Cardiac muscle cell (in vitro differentiated cells and primary cell): ENCODE results near the gene MICOS13. TPM values are rescaled to one million over a fixed set of nuclear protein-coding genes. Genes with fewer than 3 reads are reported as not detected.

Source experiments
- DNase-seq, 2 donors: peaks; one replicate each; pipeline versions ENCODE4 v3.0.0 to v3.0.0-alpha.2; 2010 to 2017; ENCODE audit warnings: low read depth in 1 of 2, low spot score in 1 of 2
- H3K27ac ChIP-seq: fragments of 200-600 bp; sonication (generic); 2 replicates; pipeline ENCODE4 v1.5.1; 2016
- H3K27me3 ChIP-seq: fragments of 200-600 bp; sonication (generic); 2 replicates; pipeline ENCODE4 v1.6.0; 2016; ENCODE audit warnings: control low read depth
- H3K36me3 ChIP-seq: fragments of 200-600 bp; sonication (generic); 2 replicates; pipeline ENCODE4 v1.5.1; 2016; ENCODE audit warnings: control low read depth
- H3K4me1 ChIP-seq: fragments of 200-600 bp; sonication (generic); 2 replicates; pipeline ENCODE4 v1.8.1; 2017; ENCODE audit warnings: low read depth, mild to moderate bottlenecking, mixed run types
- H3K4me3 ChIP-seq: fragments of 200-600 bp; sonication (generic); 2 replicates; pipeline ENCODE4 v1.5.1; 2016; ENCODE audit warnings: mild to moderate bottlenecking
- H3K9me3 ChIP-seq: fragments of 200-600 bp; sonication (generic); 2 replicates; pipeline ENCODE4 v1.5.1; 2017; ENCODE audit warnings: low read depth, mild to moderate bottlenecking, control low read depth
- CTCF ChIP-seq: IDR thresholded peaks from 2 replicates; pipeline ENCODE4 v1.5.1; 2012; ENCODE audit warnings: low read depth, mild to moderate bottlenecking, low read length
- polyA plus RNA-seq: library from polyadenylated mRNA; unstranded; fragments of >200 nt; fragmentation: Nextera tagmentation; extraction: Ambion mirVana; gene quantifications from 2 replicates; pipeline ENCODE4 v1.2.1, GENCODE V29; 2016
- total RNA-seq: library from RNA; depleted of rRNA; stranded (reverse); fragments of >200 nt; gene quantifications from 2 replicates; pipeline ENCODE4 v1.2.3, GENCODE V29; 2016

MICOS13 gene
- total and polyA plus RNA-seq, 2 experiments from 2014 or later = 59.1 to 173 TPM

GRCh38 chr19:5676772-5677105 is 3.6 kb downstream of the MICOS13 start:
- DNase-seq = no peak
- no peaks in the 10 kb centered on the region for H3K27me3 ChIP-seq
- no peaks in the 10 kb centered on the region for H3K36me3 ChIP-seq
- peak overlapping the region; percentile 82 for H3K27ac ChIP-seq
- peaks cover 24% of the 10 kb centered on the region for H3K4me1 ChIP-seq
- H3K9me3 ChIP-seq = no peaks in the 10 kb centered on the region
- H3K4me3 ChIP-seq = no peak overlapping the region
- no peak for TF ChIP-seq CTCF

- Histone ChIP-seq H3K4me1 (peaks cover 24% of the 10 kb centered on the region), H3K9me3 (no peaks in the 10 kb centered on the region), H3K27ac (peak overlapping the region; percentile 82), H3K4me3 (no peak overlapping the region), H3K27me3 (no peaks in the 10 kb centered on the region), H3K36me3 (no peaks in the 10 kb centered on the region)
- DNase-seq = no peak
- TF ChIP-seq CTCF = no peak
Observed at GRCh38 chr19:5676105-5676771, 4.1 kb downstream of the MICOS13 start.

GRCh38 chr19:5674714-5675113 is 5.6 kb downstream of the MICOS13 start:
- Histone ChIP-seq H3K4me1 (peaks cover 23% of the 10 kb centered on the region), H3K36me3 (no peaks in the 10 kb centered on the region), H3K9me3 (no peaks in the 10 kb centered on the region), H3K4me3 (no peak overlapping the region), H3K27ac (peak overlapping the region; percentile 82), H3K27me3 (no peaks in the 10 kb centered on the region)
- no peak for TF ChIP-seq CTCF
- no peak for DNase-seq

GRCh38 chr19:5673752-5674151 is 6.6 kb downstream of the MICOS13 start:
- peaks cover 19% of the 10 kb centered on the region for H3K4me1 ChIP-seq
- DNase-seq = no peak
- H3K9me3 ChIP-seq = no peaks in the 10 kb centered on the region
- H3K4me3 ChIP-seq = no peak overlapping the region
- H3K27me3 ChIP-seq = no peaks in the 10 kb centered on the region
- TF ChIP-seq CTCF = no peak
- peaks cover 5% of the 10 kb centered on the region for H3K36me3 ChIP-seq
- no peak overlapping the region for H3K27ac ChIP-seq

GRCh38 chr19:5672708-5673459 is 7.4 kb downstream of the MICOS13 start:
- Histone ChIP-seq H3K27ac (no peak overlapping the region), H3K36me3 (peaks cover 5% of the 10 kb centered on the region), H3K4me1 (peaks cover 19% of the 10 kb centered on the region), H3K9me3 (no peaks in the 10 kb centered on the region), H3K4me3 (no peak overlapping the region), H3K27me3 (no peaks in the 10 kb centered on the region)
- DNase-seq = no peak
- no peak for TF ChIP-seq CTCF
